ENCODE measurements around the gene CMYA5. TPM values are rescaled to one million over a fixed set of nuclear protein-coding genes. Genes with fewer than 3 reads are reported as not detected.
"Not testable (repeated sequence)": the region's sequence is repeated elsewhere in the genome, so short reads cannot be mapped to it uniquely, and the experiment has no call there.

The CMYA5 gene
- total and polyA plus RNA-seq, 9 donors: 13.7 to 65.6 (median 41.5) TPM

DNA sequence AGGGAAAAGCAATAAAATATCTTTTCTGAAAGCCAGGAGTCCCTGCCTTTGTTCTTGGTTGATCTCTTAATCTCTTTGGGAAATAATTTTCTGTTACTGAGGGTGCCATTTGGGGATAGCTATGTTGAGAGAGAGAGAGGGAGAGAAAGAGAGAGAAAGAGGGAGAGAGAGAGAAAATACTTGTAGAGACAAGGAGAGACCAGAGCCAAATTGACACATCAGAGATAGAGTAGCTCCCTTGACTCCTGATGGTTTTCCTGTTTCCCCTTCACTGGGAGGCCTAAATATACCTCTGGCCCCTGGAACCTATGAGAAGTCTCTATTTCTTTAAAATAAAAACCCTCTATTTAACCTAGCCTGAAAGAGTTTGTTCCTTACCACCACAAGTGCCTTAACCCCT, 14.9 kb downstream of the CMYA5 start:
- Histone ChIP-seq H3K9me3 (no peaks in the 10 kb centered on the region), H3K4me1 (ENCODE audit: insufficient read depth) (no peaks in the 10 kb centered on the region), H3K27ac (no peak overlapping the region), H3K36me3 (no peaks in the 10 kb centered on the region), H3K27me3 (no peaks in the 10 kb centered on the region), H3K4me3 (no peak overlapping the region)
- intact Hi-C loops (cut with DNase I): no loop called here
- DNase-seq: no peak
- TF ChIP-seq CTCF (IDR thresholded peaks at IDR 0.05): no peak

- no peak for TF ChIP-seq CTCF (IDR thresholded peaks at IDR 0.05)
- TF ChIP-seq EP300 (IDR thresholded peaks at IDR 0.05): no peak
- TF ChIP-seq POLR2A (IDR thresholded peaks at IDR 0.05): no peak
- no peaks in the 10 kb centered on the region for H3K4me1 ChIP-seq (ENCODE audit: insufficient read depth)
- intact Hi-C loops (cut with DNase I): no loop called here
- H3K27me3 ChIP-seq: no peaks in the 10 kb centered on the region
- DNase-seq: no peak
- no peaks in the 10 kb centered on the region for H3K9me3 ChIP-seq
- 93 to 98% (median 95%) methylated on average over 3 of the region's 3 CpGs for WGBS, 3 donors
- H3K36me3 ChIP-seq: no peaks in the 10 kb centered on the region
- no peak overlapping the region for H3K4me3 ChIP-seq
- H3K27ac ChIP-seq: no peak overlapping the region
Measured at GRCh38 chr5:79705632-79706031, 16.0 kb downstream of the CMYA5 start.

- intact Hi-C loops (cut with DNase I); H3K4me3 ChIP-seq; H3K36me3 ChIP-seq; H3K4me1 ChIP-seq (ENCODE audit: insufficient read depth); H3K27ac ChIP-seq; H3K27me3 ChIP-seq; H3K9me3 ChIP-seq; DNase-seq: not testable (repeated sequence)
- 94 to 97% (median 97%) methylated on average over 8 of the region's 8 CpGs for WGBS, 3 donors
Measured at GRCh38 chr5:79706317-79706716, 16.7 kb downstream of the CMYA5 start.

- H3K4me1 ChIP-seq (ENCODE audit: insufficient read depth): no peaks in the 10 kb centered on the region
- H3K27ac ChIP-seq: no peak overlapping the region
- no peaks in the 10 kb centered on the region for H3K9me3 ChIP-seq
- no peak overlapping the region for H3K4me3 ChIP-seq
- no peaks in the 10 kb centered on the region for H3K36me3 ChIP-seq
- 34 to 44% (median 36%) methylated on average over 3 of the region's 3 CpGs for WGBS, 3 donors
- intact Hi-C loops (cut with DNase I): no loop called here
- no peaks in the 10 kb centered on the region for H3K27me3 ChIP-seq
- no peak for DNase-seq
- TF ChIP-seq CTCF (IDR thresholded peaks at IDR 0.05) (no peak), POLR2A (IDR thresholded peaks at IDR 0.05) (no peak)
Measured at GRCh38 chr5:79707535-79707934, 17.9 kb downstream of the CMYA5 start.

DNA sequence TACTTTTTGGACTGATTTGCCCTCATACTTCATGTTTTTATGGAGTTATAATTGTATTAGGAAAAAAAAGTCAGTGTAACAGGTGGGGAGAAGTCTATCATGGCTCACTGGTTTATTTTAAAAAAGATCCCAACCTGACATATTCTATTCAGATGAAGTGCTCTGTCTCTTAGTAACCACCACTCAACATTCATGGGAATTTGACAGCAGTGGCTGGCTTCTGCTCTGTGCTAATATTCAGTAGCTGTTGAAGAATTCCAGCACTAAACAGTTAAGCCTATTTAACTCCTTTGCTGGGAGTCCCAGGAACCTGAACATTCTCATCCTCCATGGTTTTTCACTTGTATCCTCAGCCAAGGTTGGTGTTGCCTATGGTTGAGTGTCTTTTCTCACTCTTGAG, 23.1 kb downstream of the CMYA5 start:
- TF ChIP-seq POLR2A (IDR thresholded peaks at IDR 0.05) (no peak), CTCF (IDR thresholded peaks at IDR 0.05) (no peak), EP300 (IDR thresholded peaks at IDR 0.05) (no peak)
- intact Hi-C loops (cut with DNase I): no loop called here
- no peaks in the 10 kb centered on the region for H3K9me3 ChIP-seq
- DNase-seq: no peak
- H3K27me3 ChIP-seq: no peaks in the 10 kb centered on the region
- no peaks in the 10 kb centered on the region for H3K4me1 ChIP-seq (ENCODE audit: insufficient read depth)
- H3K4me3 ChIP-seq: no peak overlapping the region
- H3K27ac ChIP-seq: no peak overlapping the region
- no peaks in the 10 kb centered on the region for H3K36me3 ChIP-seq

Data from ovary (tissue), 9 donors.